HT-29 (cell line): ENCODE data around the gene PRSS1. TPM values are rescaled to one million over a fixed set of nuclear protein-coding genes. Genes with fewer than 3 reads are reported as not detected.

ENCODE experiments used
- DNase-seq: peaks from one replicate; pipeline ENCODE4 v3.0.0-alpha.2; 2015; ENCODE audit warnings: low spot score
- small RNA-seq: library from RNA; depleted of rRNA; stranded (forward); fragments of <200 nt; gene quantifications from one replicate; pipeline ENCODE3, GENCODE V24; 2014
- total RNA-seq: library from RNA; depleted of rRNA; stranded (reverse); fragments of >200 nt; shearing (Covaris generic); gene quantifications from 2 replicates; pipeline ENCODE4 v1.2.3, GENCODE V29; 2014; rRNA removed

Gene PRSS1
- total RNA-seq, 1 experiment from 2014 or later = 3.2 TPM

DNA sequence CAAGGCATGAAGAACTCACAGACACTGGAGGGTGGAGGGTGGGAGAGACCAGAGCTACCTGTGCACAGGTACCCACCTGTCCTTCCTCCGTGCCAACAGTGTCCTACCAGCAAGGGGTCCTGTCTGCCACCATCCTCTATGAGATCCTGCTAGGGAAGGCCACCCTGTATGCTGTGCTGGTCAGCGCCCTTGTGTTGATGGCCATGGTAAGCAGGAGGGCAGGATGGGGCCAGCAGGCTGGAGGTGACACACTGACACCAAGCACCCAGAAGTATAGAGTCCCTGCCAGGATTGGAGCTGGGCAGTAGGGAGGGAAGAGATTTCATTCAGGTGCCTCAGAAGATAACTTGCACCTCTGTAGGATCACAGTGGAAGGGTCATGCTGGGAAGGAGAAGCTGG lies 43.3 kb downstream of the PRSS1 start:
- no peak for DNase-seq

DNA sequence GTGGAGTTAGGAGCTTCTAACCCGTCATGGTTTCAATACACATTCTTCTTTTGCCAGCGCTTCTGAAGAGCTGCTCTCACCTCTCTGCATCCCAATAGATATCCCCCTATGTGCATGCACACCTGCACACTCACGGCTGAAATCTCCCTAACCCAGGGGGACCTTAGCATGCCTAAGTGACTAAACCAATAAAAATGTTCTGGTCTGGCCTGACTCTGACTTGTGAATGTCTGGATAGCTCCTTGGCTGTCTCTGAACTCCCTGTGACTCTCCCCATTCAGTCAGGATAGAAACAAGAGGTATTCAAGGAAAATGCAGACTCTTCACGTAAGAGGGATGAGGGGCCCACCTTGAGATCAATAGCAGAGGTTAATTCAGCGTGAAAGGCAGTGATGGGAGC lies 43.9 kb downstream of the PRSS1 start:
- no peak for DNase-seq

DNA sequence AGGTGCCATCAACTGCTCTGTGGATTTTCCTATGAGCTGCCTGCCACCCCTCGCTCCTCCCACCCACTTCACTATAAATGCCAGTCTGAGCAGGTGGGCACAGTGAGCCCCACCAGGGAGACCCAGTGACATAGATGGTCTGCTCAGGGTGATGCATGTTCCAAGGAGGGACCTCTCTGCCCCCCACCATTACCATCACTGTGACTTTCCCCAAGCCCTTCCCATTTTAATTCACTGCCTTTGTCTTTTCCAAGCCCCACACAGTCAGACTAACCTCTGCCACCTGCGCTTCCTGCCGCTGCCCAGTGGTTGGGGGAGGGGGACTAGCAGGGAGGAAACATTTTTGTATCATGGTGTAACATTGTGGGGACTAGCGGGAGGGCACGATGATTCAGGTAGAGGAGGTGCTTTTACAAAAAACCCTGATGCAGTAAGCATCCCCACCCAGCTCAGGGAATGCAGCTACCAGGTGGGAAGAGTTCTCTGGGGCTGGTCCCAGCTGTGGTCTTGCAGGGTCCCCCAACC lies 46.1 kb downstream of the PRSS1 start:
- DNase-seq = no peak

DNA sequence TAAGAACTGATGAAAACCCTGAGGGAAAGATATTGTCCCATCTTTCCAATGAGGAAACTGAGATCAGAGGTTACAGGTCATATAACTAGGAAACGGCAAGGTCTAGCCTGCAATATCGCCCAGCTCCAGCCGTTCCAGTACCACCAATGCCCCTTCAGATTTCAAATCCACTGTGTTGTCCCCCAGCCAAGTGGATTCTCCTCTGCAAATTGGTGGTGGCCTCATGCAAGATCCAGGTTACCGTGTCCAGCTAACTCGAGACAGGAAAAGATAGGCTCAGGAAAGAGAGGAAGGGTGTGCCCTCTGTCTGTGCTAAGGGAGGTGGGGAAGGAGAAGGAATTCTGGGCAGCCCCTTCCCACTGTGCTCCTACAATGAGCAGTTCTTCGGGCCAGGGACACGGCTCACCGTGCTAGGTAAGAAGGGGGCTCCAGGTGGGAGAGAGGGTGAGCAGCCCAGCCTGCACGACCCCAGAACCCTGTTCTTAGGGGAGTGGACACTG lies 46.8 kb downstream of the PRSS1 start:
- DNase-seq = no peak

DNA sequence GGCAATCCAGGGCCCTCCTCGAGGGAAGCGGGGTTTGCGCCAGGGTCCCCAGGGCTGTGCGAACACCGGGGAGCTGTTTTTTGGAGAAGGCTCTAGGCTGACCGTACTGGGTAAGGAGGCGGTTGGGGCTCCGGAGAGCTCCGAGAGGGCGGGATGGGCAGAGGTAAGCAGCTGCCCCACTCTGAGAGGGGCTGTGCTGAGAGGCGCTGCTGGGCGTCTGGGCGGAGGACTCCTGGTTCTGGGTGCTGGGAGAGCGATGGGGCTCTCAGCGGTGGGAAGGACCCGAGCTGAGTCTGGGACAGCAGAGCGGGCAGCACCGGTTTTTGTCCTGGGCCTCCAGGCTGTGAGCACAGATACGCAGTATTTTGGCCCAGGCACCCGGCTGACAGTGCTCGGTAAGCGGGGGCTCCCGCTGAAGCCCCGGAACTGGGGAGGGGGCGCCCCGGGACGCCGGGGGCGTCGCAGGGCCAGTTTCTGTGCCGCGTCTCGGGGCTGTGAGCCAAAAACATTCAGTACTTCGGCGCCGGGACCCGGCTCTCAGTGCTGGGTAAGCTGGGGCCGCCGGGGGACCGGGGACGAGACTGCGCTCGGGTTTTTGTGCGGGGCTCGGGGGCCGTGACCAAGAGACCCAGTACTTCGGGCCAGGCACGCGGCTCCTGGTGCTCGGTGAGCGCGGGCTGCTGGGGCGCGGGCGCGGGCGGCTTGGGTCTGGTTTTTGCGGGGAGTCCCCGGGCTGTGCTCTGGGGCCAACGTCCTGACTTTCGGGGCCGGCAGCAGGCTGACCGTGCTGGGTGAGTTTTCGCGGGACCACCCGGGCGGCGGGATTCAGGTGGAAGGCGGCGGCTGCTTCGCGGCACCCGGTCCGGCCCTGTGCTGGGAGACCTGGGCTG lies 47.5 kb downstream of the PRSS1 start:
- no peak for DNase-seq

DNA sequence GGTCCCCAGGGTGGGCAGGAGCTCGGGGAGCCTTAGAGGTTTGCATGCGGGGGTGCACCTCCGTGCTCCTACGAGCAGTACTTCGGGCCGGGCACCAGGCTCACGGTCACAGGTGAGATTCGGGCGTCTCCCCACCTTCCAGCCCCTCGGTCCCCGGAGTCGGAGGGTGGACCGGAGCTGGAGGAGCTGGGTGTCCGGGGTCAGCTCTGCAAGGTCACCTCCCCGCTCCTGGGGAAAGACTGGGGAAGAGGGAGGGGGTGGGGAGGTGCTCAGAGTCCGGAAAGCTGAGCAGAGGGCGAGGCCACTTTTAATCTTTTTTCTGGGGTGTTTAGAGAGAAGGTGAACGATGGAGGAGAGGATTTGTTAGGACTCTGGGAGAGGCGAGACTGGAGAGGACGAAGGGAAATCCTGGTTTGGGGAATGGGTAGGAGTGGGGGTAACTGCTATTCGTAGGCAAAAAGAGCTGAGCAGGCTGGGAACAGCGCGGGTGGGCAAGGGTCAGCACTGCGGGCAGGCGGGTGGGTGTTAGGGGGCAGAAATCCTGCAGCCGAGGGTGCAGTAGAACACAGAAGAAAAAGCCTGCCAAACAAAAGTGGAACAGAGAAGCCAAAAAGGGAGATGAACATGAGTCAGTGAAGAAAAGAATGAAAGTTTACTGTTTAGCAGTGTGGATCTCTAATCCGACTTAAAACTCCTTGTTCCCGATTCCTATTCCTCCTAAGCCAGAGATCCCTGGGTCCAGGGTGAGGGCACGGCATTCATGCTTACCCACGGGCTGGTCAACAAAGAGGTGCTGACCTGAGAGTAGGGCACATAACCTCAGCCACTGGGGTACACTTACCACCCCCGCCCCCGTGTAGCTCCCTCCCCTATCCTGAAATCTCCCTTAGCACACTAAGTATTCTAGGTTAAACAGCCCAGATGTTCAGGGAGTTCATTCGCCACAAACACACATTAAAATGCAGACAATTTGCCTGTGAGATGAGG lies 48.4 kb downstream of the PRSS1 start:
- no peak for DNase-seq

DNA sequence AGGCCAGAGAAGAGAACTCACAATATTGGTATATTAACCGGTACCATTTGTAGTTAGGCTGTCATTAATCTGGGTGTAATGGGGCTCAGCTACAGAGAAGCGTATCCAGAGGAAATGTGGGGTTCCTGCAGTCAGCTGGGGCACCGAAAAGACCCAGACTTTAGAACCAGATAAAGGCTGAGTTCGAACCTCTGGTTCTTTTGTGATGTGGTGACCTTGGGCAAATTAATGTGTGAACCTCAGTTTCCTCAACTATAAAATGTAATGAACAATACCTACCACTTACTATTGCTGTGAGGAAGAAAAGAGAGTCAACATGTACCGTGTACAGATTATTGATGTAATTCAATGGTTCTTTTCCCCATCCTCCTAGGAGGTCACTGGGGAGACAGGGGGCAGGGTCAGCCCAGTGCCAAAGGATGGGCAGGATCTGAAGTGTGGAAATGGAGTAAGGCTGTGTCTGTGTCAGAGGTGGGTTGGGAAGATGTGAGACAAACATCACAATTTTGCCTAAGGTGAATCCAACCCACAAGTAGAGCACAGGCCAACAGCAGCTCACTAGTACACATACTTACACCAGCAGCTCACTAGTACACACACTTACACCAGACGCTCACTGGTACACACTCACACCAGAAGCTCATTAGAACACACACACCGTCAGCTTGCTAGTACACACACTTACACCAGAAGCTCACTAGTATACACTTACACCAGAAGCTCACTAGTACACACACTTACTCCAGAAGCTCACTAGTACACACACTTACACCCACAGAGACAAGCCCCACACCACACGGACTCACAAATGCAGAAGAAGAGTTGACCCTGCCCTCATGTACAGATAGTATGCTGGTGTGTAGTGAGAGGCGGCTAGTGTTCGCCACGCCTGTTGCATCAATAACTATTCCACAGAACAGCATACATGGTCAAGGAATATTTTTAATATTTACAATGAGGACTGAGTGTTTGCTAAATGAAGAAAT lies 49.5 kb downstream of the PRSS1 start:
- DNase-seq = no peak

DNA sequence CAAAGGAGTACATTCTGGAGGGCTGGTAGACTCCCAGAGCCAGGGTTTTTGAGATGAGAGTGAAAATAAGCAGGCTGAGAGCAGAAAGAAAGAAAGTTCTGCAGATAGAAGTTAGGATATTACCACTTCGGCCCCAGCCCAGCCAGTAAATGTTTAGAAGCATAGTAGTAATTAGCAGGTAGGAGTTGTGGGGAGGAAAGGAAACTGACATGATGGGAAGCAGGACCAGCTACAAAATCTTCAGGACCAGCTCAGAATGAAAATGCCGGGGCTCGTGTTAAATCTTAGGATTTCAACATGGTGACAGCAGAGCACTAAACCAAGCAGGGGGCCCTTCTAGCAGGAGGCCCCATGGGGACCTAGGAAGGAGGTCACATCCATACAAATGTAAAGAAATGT lies 50.2 kb downstream of the PRSS1 start:
- no peak for DNase-seq

DNA sequence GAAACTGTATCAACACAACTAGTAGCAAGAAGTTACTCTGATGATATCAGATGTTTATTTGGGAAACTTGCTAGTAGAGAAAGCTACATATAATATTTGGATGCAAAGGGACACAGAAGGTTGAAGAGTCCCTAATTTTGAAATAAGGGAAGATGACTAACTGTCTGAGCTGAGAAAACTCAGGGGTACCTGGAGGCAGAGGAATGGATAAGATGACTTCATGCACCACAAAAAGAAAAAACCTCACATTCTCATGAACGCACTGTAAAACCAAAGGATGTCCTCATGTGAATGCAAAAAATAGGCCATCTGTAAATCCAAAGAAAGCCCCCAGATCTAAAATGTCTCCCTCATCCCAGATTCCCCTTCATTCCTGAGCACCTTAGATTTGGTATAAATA lies 50.8 kb downstream of the PRSS1 start:
- DNase-seq = no peak

DNA sequence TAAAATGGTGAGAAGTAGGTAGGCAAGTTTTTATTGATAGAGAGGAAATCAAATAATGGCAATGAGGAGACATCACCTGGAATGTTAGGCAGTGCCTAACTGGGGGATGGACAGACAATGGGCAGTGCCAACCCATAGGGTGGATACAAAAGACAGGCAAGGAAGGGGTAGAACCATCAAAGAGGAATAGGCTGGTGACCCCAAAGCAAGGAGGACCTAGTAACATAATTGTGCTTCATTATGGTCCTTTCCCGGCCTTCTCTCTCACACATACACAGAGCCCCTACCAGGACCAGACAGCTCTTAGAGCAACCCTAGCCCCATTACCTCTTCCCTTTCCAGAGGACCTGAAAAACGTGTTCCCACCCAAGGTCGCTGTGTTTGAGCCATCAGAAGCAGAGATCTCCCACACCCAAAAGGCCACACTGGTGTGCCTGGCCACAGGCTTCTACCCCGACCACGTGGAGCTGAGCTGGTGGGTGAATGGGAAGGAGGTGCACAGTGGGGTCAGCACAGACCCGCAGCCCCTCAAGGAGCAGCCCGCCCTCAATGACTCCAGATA lies 51.5 kb downstream of the PRSS1 start:
- DNase-seq = no peak

DNA sequence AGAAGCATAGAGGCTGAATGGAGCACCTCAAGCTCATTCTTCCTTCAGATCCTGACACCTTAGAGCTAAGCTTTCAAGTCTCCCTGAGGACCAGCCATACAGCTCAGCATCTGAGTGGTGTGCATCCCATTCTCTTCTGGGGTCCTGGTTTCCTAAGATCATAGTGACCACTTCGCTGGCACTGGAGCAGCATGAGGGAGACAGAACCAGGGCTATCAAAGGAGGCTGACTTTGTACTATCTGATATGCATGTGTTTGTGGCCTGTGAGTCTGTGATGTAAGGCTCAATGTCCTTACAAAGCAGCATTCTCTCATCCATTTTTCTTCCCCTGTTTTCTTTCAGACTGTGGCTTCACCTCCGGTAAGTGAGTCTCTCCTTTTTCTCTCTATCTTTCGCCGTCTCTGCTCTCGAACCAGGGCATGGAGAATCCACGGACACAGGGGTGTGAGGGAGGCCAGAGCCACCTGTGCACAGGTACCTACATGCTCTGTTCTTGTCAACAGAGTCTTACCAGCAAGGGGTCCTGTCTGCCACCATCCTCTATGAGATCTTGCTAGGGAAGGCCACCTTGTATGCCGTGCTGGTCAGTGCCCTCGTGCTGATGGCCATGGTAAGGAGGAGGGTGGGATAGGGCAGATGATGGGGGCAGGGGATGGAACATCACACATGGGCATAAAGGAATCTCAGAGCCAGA lies 52.5 kb downstream of the PRSS1 start:
- no peak for DNase-seq

DNA sequence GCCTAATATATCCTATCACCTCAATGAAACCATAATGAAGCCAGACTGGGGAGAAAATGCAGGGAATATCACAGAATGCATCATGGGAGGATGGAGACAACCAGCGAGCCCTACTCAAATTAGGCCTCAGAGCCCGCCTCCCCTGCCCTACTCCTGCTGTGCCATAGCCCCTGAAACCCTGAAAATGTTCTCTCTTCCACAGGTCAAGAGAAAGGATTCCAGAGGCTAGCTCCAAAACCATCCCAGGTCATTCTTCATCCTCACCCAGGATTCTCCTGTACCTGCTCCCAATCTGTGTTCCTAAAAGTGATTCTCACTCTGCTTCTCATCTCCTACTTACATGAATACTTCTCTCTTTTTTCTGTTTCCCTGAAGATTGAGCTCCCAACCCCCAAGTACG lies 53.0 kb downstream of the PRSS1 start:
- DNase-seq = no peak

Small RNA genes within 50 kb of the gene (small RNA-seq; reads per million reads assigned to genes)
- gene TRBD1 (not detected), gene TRBJ1-1 (not detected), gene TRBJ1-2 (not detected), gene TRBJ1-3 (not detected), gene TRBJ1-4 (not detected), gene TRBJ1-5 (not detected), gene TRBJ1-6 (not detected), gene TRBJ2-1 (not detected), gene TRBJ2-2 (not detected), gene TRBJ2-2P (not detected), gene TRBJ2-3 (not detected), gene TRBJ2-4 (not detected), gene TRBJ2-5 (not detected), gene TRBJ2-6 (not detected), gene TRBJ2-7 (not detected)

Other genes starting within 250 kb of the PRSS1 start
- 0.79 and 1.3 TPM in 2 replicates for gene PRSS2, start 21.5 kb downstream of the PRSS1 start, total RNA-seq
- gene EPHB6, start 105.6 kb downstream of the PRSS1 start, total RNA-seq = 35.9 and 45.9 TPM in 2 replicates
- 0.55 and 0.56 TPM in 2 replicates for gene TRPV6, start 136.3 kb downstream of the PRSS1 start, total RNA-seq
- 0.18 TPM in 1 of 2 replicates, not detected in the other for gene TRPV5, start 184.3 kb downstream of the PRSS1 start, total RNA-seq
- not detected in 2 replicates for gene LLCFC1, start 190.0 kb downstream of the PRSS1 start, total RNA-seq
- gene KEL, start 212.9 kb downstream of the PRSS1 start, total RNA-seq = 0.13 TPM in 1 of 2 replicates, not detected in the other